Endothelial cell of umbilical vein (primary cell): Measurements from ENCODE around the gene RIC8B. TPM values are rescaled to one million over a fixed set of nuclear protein-coding genes. Genes with fewer than 3 reads are reported as not detected.

Experiments
- BruUV-seq: library from RNA; stranded (reverse); fragments of 400-500 nt; replicated peaks from 2 replicates; lab custom pipeline; 2021; lab: Mats Ljungman, UMichigan
- CTCF ChIA-PET: fragments of 300-600, 350-600 bp; sonication (Branson Sonifier 250); formaldehyde crosslinking; loops from one replicate; lab custom pipeline; 2021; ENCODE audit warnings: antibody characterized with exemption, inconsistent platforms; lab: Charles Lee
- POLR2A ChIA-PET: fragments of 300-600, 350-600 bp; sonication (Branson Sonifier 250); formaldehyde crosslinking; loops from one replicate; lab custom pipeline; 2021; ENCODE audit warnings: antibody characterized with exemption, inconsistent platforms; lab: Charles Lee
- DNase-seq: peaks from one replicate; pipeline ENCODE4 v3.0.0-alpha.2; 2011; ENCODE audit warnings: low read depth, low spot score
- FAIRE-seq: peaks from 2 replicates; lab custom pipeline; 2011; peaks lifted over from hg19 to GRCh38; lab: Jason Lieb, UNC
- H2AFZ ChIP-seq: 2 replicates; pipeline ENCODE4 v1.6.0; 2012; ENCODE audit warnings: low read depth, low read length, control low read depth, inconsistent platforms
- H3K27ac ChIP-seq: 2 replicates; pipeline ENCODE4 v1.5.1; 2011; ENCODE audit warnings: low read depth, mild to moderate bottlenecking, control low read depth, low read length, moderate library complexity; ENCODE audit not compliant: insufficient read depth
- H3K27me3 ChIP-seq, 2 experiments: 2 replicates each; pipeline versions ENCODE4 v1.6.0 to v1.6.1; 2011; ENCODE audit warnings: low read length in 2 of 2, mixed read lengths in 1 of 2; ENCODE audit not compliant: control insufficient read depth in 2 of 2, insufficient read depth in 2 of 2
- H3K36me3 ChIP-seq, 2 experiments: 2 replicates in 1 of 2; 3 replicates in 1 of 2; pipeline ENCODE4 v1.5.1; 2011; ENCODE audit warnings: low read length in 2 of 2, mild to moderate bottlenecking in 1 of 2, moderate library complexity in 1 of 2; ENCODE audit not compliant: control insufficient read depth in 2 of 2, insufficient read depth in 2 of 2; ENCODE audit errors: extremely low read depth in 1 of 2
- H3K4me1 ChIP-seq: 3 replicates; pipeline ENCODE4 v1.5.1; 2011; ENCODE audit warnings: mild to moderate bottlenecking, low read length; ENCODE audit not compliant: control insufficient read depth, insufficient read depth; ENCODE audit errors: extremely low read depth
- H3K4me2 ChIP-seq: 2 replicates; pipeline ENCODE4 v1.6.1; 2011; ENCODE audit warnings: low read length, control low read depth, mixed read lengths; ENCODE audit not compliant: insufficient read depth
- H3K4me3 ChIP-seq, 3 experiments: fragments of 200-600 bp in 1 of 3; sonication (generic), shearing (Covaris generic) in 1 of 3; replicated peaks in 1 of 3; 2 replicates each; pipeline ENCODE4 v1.5.1; 2011 to 2016; ENCODE audit warnings: control low read depth in 3 of 3, low read length in 3 of 3, mild to moderate bottlenecking in 2 of 3, inconsistent platforms in 1 of 3, low read depth in 1 of 3, moderate library complexity in 1 of 3; ENCODE audit not compliant: insufficient read depth in 1 of 3
- H3K79me2 ChIP-seq: 2 replicates; pipeline ENCODE4 v1.6.0; 2012; ENCODE audit warnings: low read length, inconsistent platforms; ENCODE audit not compliant: control insufficient read depth, insufficient read depth
- H3K9ac ChIP-seq: replicated peaks from 2 replicates; pipeline ENCODE3; 2011; ENCODE audit warnings: low read length, control low read depth; ENCODE audit not compliant: insufficient read depth; ENCODE audit errors: extremely low read depth
- H3K9me1 ChIP-seq: replicated peaks from 3 replicates; pipeline ENCODE4 v1.6.0; 2011; ENCODE audit warnings: mild to moderate bottlenecking, low read length; ENCODE audit not compliant: control insufficient read depth, insufficient read depth; ENCODE audit errors: extremely low read depth
- H3K9me3 ChIP-seq: replicated peaks from 2 replicates; pipeline ENCODE4 v1.5.1; 2012; ENCODE audit warnings: low read length, inconsistent platforms; ENCODE audit not compliant: control insufficient read depth, insufficient read depth
- H4K20me1 ChIP-seq: replicated peaks from 2 replicates; pipeline ENCODE3; 2011; ENCODE audit warnings: mild to moderate bottlenecking, low read length; ENCODE audit not compliant: control insufficient read depth, insufficient read depth; ENCODE audit errors: extremely low read depth
- EZH2 ChIP-seq: IDR thresholded peaks from 2 replicates; pipeline ENCODE4 v1.6.1; 2012; ENCODE audit warnings: borderline replicate concordance, low read depth, mild to moderate bottlenecking, moderate library complexity, low read length, inconsistent platforms; ENCODE audit not compliant: severe bottlenecking
- FOS ChIP-seq: IDR thresholded peaks from 2 replicates; pipeline ENCODE4 v1.6.1; 2011; ENCODE audit warnings: mild to moderate bottlenecking, low read length, moderate library complexity, borderline replicate concordance; ENCODE audit not compliant: insufficient read depth
- GATA2 ChIP-seq: IDR thresholded peaks from 2 replicates; pipeline ENCODE4 v1.7.0; 2011; ENCODE audit warnings: low read depth, mild to moderate bottlenecking, moderate library complexity, mixed read lengths, low read length; ENCODE audit not compliant: insufficient read length, insufficient read depth
- JUN ChIP-seq: IDR thresholded peaks from 2 replicates; pipeline ENCODE4 v1.6.1; 2011; ENCODE audit warnings: borderline replicate concordance, low read depth; ENCODE audit not compliant: insufficient read length, insufficient read depth
- MYC ChIP-seq: IDR thresholded peaks from one replicate; pipeline ENCODE4 v1.6.1; 2011; ENCODE audit warnings: mild to moderate bottlenecking, low read depth, low read length
- POLR2A ChIP-seq: IDR thresholded peaks from 2 replicates; pipeline ENCODE4 v1.6.1; 2012; ENCODE audit warnings: low read depth, mild to moderate bottlenecking, control low read depth, low read length
- POLR2AphosphoS5 ChIP-seq: IDR thresholded peaks from 2 replicates; pipeline ENCODE4 v1.6.1; 2012; ENCODE audit warnings: low read depth, mild to moderate bottlenecking, control low read depth, low read length, moderate library complexity; ENCODE audit not compliant: insufficient read depth
- dilution Hi-C: fragments of 300-500 bp; cut with MboI; formaldehyde crosslinking; loops from one replicate; pipeline ENCODE4 v1.15.0; 2019; ENCODE audit warnings: low sequenced_read_pairs; ENCODE audit not compliant: extremely low pct_ligation_motif_present
- intact Hi-C: fragments of 100-400 bp; cut with micrococcal nuclease; formaldehyde crosslinking; loops from one replicate; pipeline ENCODE4 v1.10.0; 2022
- polyA plus RNA-seq, 4 experiments: library from polyadenylated mRNA; depleted of rRNA in 3 of 4; stranded (reverse) in 3 of 4; unstranded in 1 of 4; fragments of >200 nt; gene quantifications; 2 replicates each; pipeline versions ENCODE4 v1.2.1 to v1.2.3, GENCODE V29; 2011 to 2012; ENCODE audit warnings: missing spikeins in 1 of 4
- total RNA-seq: library from RNA; stranded (reverse); gene quantifications from 2 replicates; pipeline ENCODE4 v1.2.3, GENCODE V29; 2021
- TF ChIP-seq, protein P1 (sequence below): IDR thresholded peaks from 2 replicates; pipeline ENCODE4 v1.6.1; 2011; ENCODE audit not compliant: insufficient read depth, insufficient read length
- TF ChIP-seq, protein P2 (sequence below), 2 donors: IDR thresholded peaks; 1 replicate in 1 of 2; 2 replicates in 1 of 2; pipeline ENCODE4 v1.5.1; 2011; ENCODE audit warnings: low read length in 2 of 2, mild to moderate bottlenecking in 2 of 2, moderate library complexity in 2 of 2, control low read depth in 1 of 2, inconsistent platforms in 1 of 2, low read depth in 1 of 2; ENCODE audit not compliant: insufficient read depth in 1 of 2; ENCODE audit errors: extremely low read depth in 1 of 2

The RIC8B gene
- total and polyA plus RNA-seq, 2 donors (not counting 3 experiments of a cell fraction or from before 2014, with no cell fraction given) = 4.1 to 13.7 TPM

DNA sequence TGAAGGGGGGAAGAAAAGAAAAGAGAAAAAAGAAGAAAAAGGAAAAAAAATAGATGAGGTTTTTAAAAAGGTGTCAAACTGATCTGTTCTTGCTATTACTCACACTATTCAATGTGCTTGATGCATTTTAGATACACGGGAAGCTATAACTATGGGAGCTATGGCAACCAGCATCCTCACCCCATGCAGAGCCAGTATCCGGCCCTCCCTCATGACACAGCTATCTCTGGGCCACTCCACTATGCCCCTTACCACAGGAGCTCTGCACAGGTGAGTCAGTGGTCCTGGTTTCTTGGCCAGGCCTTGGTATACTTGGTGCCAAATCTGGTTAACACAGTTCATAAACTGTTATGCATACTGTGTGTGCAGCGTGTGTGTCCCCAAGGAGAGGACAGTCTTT, 24.0 kb upstream of the RIC8B start:
- Histone ChIP-seq H3K9me3 (no peaks in the 10 kb centered on the region), H3K4me3 (no peak overlapping the region), H4K20me1 (no peaks in the 10 kb centered on the region), H3K79me2 (no peaks in the 10 kb centered on the region), H3K9ac (no peak overlapping the region), H3K9me1 (no peaks in the 10 kb centered on the region), H3K27me3 (no peaks in the 10 kb centered on the region), H3K36me3 (no peaks in the 10 kb centered on the region), H3K4me2 (no peak overlapping the region), H2AFZ (no peak overlapping the region), H3K4me1 (no peaks in the 10 kb centered on the region), H3K27ac (no peak overlapping the region)
- intact Hi-C loops = no loop called here
- ChIA-PET CTCF (no interaction called here), POLR2A (no interaction called here)
- no TSS peak for BruUV-seq
- TF ChIP-seq, protein P1, sequence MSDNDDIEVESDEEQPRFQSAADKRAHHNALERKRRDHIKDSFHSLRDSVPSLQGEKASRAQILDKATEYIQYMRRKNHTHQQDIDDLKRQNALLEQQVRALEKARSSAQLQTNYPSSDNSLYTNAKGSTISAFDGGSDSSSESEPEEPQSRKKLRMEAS = no peak
- no peak for TF ChIP-seq MYC
- TF ChIP-seq EZH2 = no peak
- no peak for TF ChIP-seq POLR2A
- TF ChIP-seq POLR2AphosphoS5 = no peak
- no peak for TF ChIP-seq GATA2
- TF ChIP-seq, protein P2, sequence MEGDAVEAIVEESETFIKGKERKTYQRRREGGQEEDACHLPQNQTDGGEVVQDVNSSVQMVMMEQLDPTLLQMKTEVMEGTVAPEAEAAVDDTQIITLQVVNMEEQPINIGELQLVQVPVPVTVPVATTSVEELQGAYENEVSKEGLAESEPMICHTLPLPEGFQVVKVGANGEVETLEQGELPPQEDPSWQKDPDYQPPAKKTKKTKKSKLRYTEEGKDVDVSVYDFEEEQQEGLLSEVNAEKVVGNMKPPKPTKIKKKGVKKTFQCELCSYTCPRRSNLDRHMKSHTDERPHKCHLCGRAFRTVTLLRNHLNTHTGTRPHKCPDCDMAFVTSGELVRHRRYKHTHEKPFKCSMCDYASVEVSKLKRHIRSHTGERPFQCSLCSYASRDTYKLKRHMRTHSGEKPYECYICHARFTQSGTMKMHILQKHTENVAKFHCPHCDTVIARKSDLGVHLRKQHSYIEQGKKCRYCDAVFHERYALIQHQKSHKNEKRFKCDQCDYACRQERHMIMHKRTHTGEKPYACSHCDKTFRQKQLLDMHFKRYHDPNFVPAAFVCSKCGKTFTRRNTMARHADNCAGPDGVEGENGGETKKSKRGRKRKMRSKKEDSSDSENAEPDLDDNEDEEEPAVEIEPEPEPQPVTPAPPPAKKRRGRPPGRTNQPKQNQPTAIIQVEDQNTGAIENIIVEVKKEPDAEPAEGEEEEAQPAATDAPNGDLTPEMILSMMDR (IDR thresholded peaks at IDR 0.05; ENCODE audit: extremely low read depth in 1 of 2, insufficient read depth in 1 of 2, low read depth in 1 of 2, low read length in 2 of 2) = no peak
- no peak for TF ChIP-seq JUN
- TF ChIP-seq FOS = no peak
- DNase-seq = no peak
- FAIRE-seq = no peak
- dilution Hi-C loops = no loop called here
